ENCODE measurements around the gene NUDT17.
"Not testable (repeated sequence)": the region's sequence is repeated elsewhere in the genome, so short reads cannot be mapped to it uniquely, and the experiment has no call there.

The NUDT17 gene

GRCh38 chr1:145845514-145846161 lies at the start of gene NUDT17:
NUDT17 (plus strand) TSS chr1:145845630; CDS start chr1:145845641, 11 bp downstream.
- DNase-seq (ENCODE audit: low read depth), result no peak
- peak within 1 kb of the TSS; percentile 64 for H3K4me3 ChIP-seq (ENCODE audit: low read length)
- peak; percentile 95 for TF ChIP-seq CTCF (conservative IDR thresholded peaks at IDR 0.05; ENCODE audit: low read depth, low read length)

GRCh38 chr1:145796753-145797152 lies 48.7 kb upstream of the NUDT17 start:
- TF ChIP-seq CTCF (conservative IDR thresholded peaks at IDR 0.05; ENCODE audit: low read depth, low read length), result no peak
- DNase-seq (ENCODE audit: low read depth), result no peak
- no peak overlapping the region for H3K4me3 ChIP-seq (ENCODE audit: low read length)

GRCh38 chr1:145799806-145800205 lies 45.6 kb upstream of the NUDT17 start:
- no peak overlapping the region for H3K4me3 ChIP-seq (ENCODE audit: low read length)
- DNase-seq (ENCODE audit: low read depth), result no peak
- no peak for TF ChIP-seq CTCF (conservative IDR thresholded peaks at IDR 0.05; ENCODE audit: low read depth, low read length)

GRCh38 chr1:145804235-145805045 lies 41.0 kb upstream of the NUDT17 start:
- peak; percentile 8 for DNase-seq (ENCODE audit: low read depth)
- no peak for TF ChIP-seq CTCF (conservative IDR thresholded peaks at IDR 0.05; ENCODE audit: low read depth, low read length)
- H3K4me3 ChIP-seq (ENCODE audit: low read length), result no peak overlapping the region

GRCh38 chr1:145805057-145805456 lies 40.4 kb upstream of the NUDT17 start:
- H3K4me3 ChIP-seq (ENCODE audit: low read length), result no peak overlapping the region
- DNase-seq (ENCODE audit: low read depth), result no peak
- TF ChIP-seq CTCF (conservative IDR thresholded peaks at IDR 0.05; ENCODE audit: low read depth, low read length), result no peak

- TF ChIP-seq CTCF (conservative IDR thresholded peaks at IDR 0.05; ENCODE audit: low read depth, low read length), result no peak
- no peak overlapping the region for H3K4me3 ChIP-seq (ENCODE audit: low read length)
- DNase-seq (ENCODE audit: low read depth), result no peak
These were observed 39.0 kb upstream of the NUDT17 start for GRCh38 chr1:145806408-145806807.

- no peak for TF ChIP-seq CTCF (conservative IDR thresholded peaks at IDR 0.05; ENCODE audit: low read depth, low read length)
- H3K4me3 ChIP-seq (ENCODE audit: low read length), result no peak overlapping the region
- no peak for DNase-seq (ENCODE audit: low read depth)
These were observed 38.6 kb upstream of the NUDT17 start for GRCh38 chr1:145806844-145807243.

- not testable (repeated sequence) for H3K4me3 ChIP-seq (ENCODE audit: low read length); DNase-seq (ENCODE audit: low read depth)
These were observed 32.2 kb upstream of the NUDT17 start for GRCh38 chr1:145812977-145813810.

- DNase-seq (ENCODE audit: low read depth), result not testable (repeated sequence)
These were observed 27.3 kb upstream of the NUDT17 start for GRCh38 chr1:145818095-145818494.

More at GRCh38 chr1:145818095-145818494, 27.3 kb upstream of the NUDT17 start:
- not testable (repeated sequence) for H3K4me3 ChIP-seq (ENCODE audit: low read length)
